K562 (cell line): ENCODE results near the gene SCIN. TPM values are rescaled to one million over a fixed set of nuclear protein-coding genes. Genes with fewer than 3 reads are reported as not detected.
A peak's percentile ranks its signal among the peaks of the same experiment; 100 is the strongest.

Source experiments
- DEAF1 ChIP-seq: fragments of 450-650 bp; formaldehyde crosslinking; IDR thresholded peaks from 2 replicates; pipeline ENCODE4 v1.4.0; 2020; ENCODE audit warnings: mild to moderate bottlenecking, moderate library complexity
- ESRRA ChIP-seq: fragments of 450-650 bp; IDR thresholded peaks from 2 replicates; pipeline ENCODE4 v1.6.1; 2014; ENCODE audit warnings: low read depth, mild to moderate bottlenecking, moderate library complexity, borderline replicate concordance
- KLF16 ChIP-seq: IDR thresholded peaks from 2 replicates; pipeline ENCODE4 v1.6.1; 2016; ENCODE audit warnings: antibody characterized with exemption
- MBD1 ChIP-seq: fragments of 250-450 bp; sonication (Bioruptor Pico); IDR thresholded peaks from 2 replicates; pipeline ENCODE4 v1.8.0; 2022; ENCODE audit warnings: inconsistent platforms
- MEF2A ChIP-seq: IDR thresholded peaks from 2 replicates; pipeline ENCODE4 v1.6.1; 2011; ENCODE audit warnings: low read depth, mild to moderate bottlenecking, low read length, moderate library complexity; ENCODE audit not compliant: control insufficient read depth
- MLLT1 ChIP-seq, 2 experiments: fragments of 450-650 bp; IDR thresholded peaks; 2 replicates each; pipeline ENCODE4 v1.6.1; 2016
- MLX ChIP-seq, 2 experiments: fragments of 450-650 bp in 1 of 2; sonication (generic) in 1 of 2; formaldehyde crosslinking; conservative IDR thresholded peaks; 2 replicates each; pipeline versions ENCODE4 v1.4.0 to v1.8.1; 2020 to 2022; ENCODE audit warnings: mild to moderate bottlenecking in 1 of 2, missing genetic modification reagents in 1 of 2
- NCOA2 ChIP-seq, 2 experiments: fragments of 450-650 bp; IDR thresholded peaks; 2 replicates each; pipeline ENCODE4 v1.6.1; 2018; ENCODE audit warnings: mild to moderate bottlenecking in 2 of 2, moderate library complexity in 1 of 2; ENCODE audit not compliant: partially characterized antibody in 2 of 2
- NR3C1 ChIP-seq: sonication (generic); formaldehyde crosslinking; IDR thresholded peaks from 2 replicates; pipeline ENCODE4 v1.8.1; 2022; ENCODE audit warnings: missing genetic modification reagents
- PYGO2 ChIP-seq: fragments of 450-650 bp; IDR thresholded peaks from 2 replicates; pipeline ENCODE4 v1.6.1; 2016; ENCODE audit warnings: mild to moderate bottlenecking, missing genetic modification characterization, moderate library complexity, missing compliant biosample characterization
- RUNX1 ChIP-seq: sonication (generic); IDR thresholded peaks from 2 replicates; pipeline ENCODE4 v1.6.1; 2016; ENCODE audit warnings: antibody characterized with exemption, low read depth
- SMC3 ChIP-seq: conservative IDR thresholded peaks from 2 replicates; pipeline ENCODE4 v1.6.1; 2011; ENCODE audit warnings: low read depth, low read length, improper control_type of control experiment; ENCODE audit not compliant: insufficient read depth
- USF1 ChIP-seq: sonication (generic); formaldehyde crosslinking; IDR thresholded peaks from 2 replicates; pipeline ENCODE4 v1.9.0; 2022; ENCODE audit warnings: mild to moderate bottlenecking, missing genetic modification reagents
- ZBTB33 ChIP-seq: sonication (generic); formaldehyde crosslinking; IDR thresholded peaks from 2 replicates; pipeline ENCODE4 v1.8.1; 2023; ENCODE audit warnings: mild to moderate bottlenecking, missing genetic modification reagents
- ZNF280B ChIP-seq: fragments of 250-450 bp; sonication (Bioruptor Pico); IDR thresholded peaks from 2 replicates; pipeline ENCODE4 v1.5.1; 2021; ENCODE audit warnings: mild to moderate bottlenecking
- ZNF444 ChIP-seq: fragments of 250-450 bp; sonication (Bioruptor Pico); IDR thresholded peaks from 2 replicates; pipeline ENCODE4 v1.4.0; 2020; ENCODE audit warnings: mild to moderate bottlenecking, moderate library complexity
- ZSCAN29 ChIP-seq: fragments of 450-650 bp; IDR thresholded peaks from 2 replicates; pipeline ENCODE4 v1.6.1; 2017
- polyA plus RNA-seq, 8 experiments: library from polyadenylated mRNA; depleted of rRNA in 4 of 8; stranded (reverse) in 5 of 8; unstranded in 3 of 8; fragments of >200 nt; fragmentation: Nextera tagmentation in 2 of 8; fragmentation: Illumina TruSeq in 1 of 8; extraction: Ambion mirVana in 2 of 8; extraction: Trizol in 1 of 8; gene quantifications; 2 replicates each; pipeline versions ENCODE4 v1.2.1 to v1.2.3, GENCODE V29; 2011 to 2014; ENCODE audit warnings: inconsistent platforms in 1 of 8, missing spikeins in 1 of 8
- total RNA-seq, 7 experiments: library from RNA; depleted of rRNA in 6 of 7; stranded (reverse); fragments of >200 nt in 6 of 7; fragmentation: Illumina TruSeq in 2 of 7; extraction: Trizol in 2 of 7; gene quantifications; 2 replicates each; pipeline versions ENCODE4 v1.2.1 to v1.2.3, GENCODE V29; 2011 to 2021; ENCODE audit warnings: low replicate concordance in 1 of 7

The SCIN gene
- total and polyA plus RNA-seq, 9 of the 15 experiments (the other 6 are each of a cell fraction or from before 2014, with no cell fraction given): 0.67 to 18.2 (median 10.6) TPM

GRCh38 chr7:12638851-12639456, 68.4 kb downstream of the SCIN start (continued):
- TF ChIP-seq ESRRA (peak; percentile 68; the same call in 1 of the 2 replicates), USF1 (CRISPR knock-in tag) (no peak), PYGO2 (tag) (no peak), MLLT1 (IDR thresholded peaks at IDR 0.05) (peak in 1 of 2 experiments; percentile 38; a peak in 1 of 4 replicates), MBD1 (CRISPR knock-in tag) (peak; percentile 4; the same call in 1 of the 2 replicates), ZNF280B (CRISPR knock-in tag) (no peak), DEAF1 (CRISPR knock-in tag) (peak; percentile 59; the same call in 1 of the 2 replicates), KLF16 (no peak), MEF2A (no peak), NR3C1 (CRISPR knock-in tag) (no peak), ZBTB33 (CRISPR knock-in tag) (no peak), ZSCAN29 (no peak), NCOA2 (IDR thresholded peaks at IDR 0.05; ENCODE audit: partially characterized antibody in 2 of 2) (no peak), MLX (CRISPR knock-in tag; conservative IDR thresholded peaks at IDR 0.05) (no peak), SMC3 (peak; percentile 52), ZNF444 (no peak), RUNX1 (no peak)
